Measurements from ENCODE around the gene KATNA1.

The KATNA1 gene

DNA sequence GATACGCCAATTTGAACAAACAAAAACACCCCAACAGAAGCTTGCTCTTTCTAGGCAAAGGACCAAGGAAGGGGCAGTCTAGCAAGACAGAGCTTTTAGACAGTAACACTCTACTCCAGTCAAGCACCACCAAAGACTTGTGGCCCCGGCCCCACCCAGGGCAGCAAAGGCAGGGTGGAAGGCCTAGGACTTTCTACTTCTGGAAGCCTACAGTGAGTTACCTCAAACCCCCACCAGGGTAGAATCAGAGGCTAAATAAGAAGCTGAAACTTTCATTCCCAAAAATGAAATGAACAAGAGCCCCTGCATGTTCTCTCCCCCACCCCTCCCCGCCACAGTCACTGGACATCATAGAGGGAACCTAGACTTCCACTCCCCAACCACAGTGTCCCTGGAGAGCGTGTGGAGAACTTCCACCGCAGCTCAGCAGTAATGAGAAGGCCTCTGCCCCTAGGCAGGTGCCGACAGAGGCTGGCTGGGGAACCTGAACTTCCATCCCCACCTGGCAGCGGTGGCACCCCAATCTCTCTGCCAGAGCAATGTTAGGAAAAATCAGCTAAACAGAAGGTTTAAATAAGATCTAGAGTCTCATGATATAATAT, 40.0 kb downstream of the KATNA1 start:
- no peak for DNase-seq (ENCODE audit: low read depth)

DNA sequence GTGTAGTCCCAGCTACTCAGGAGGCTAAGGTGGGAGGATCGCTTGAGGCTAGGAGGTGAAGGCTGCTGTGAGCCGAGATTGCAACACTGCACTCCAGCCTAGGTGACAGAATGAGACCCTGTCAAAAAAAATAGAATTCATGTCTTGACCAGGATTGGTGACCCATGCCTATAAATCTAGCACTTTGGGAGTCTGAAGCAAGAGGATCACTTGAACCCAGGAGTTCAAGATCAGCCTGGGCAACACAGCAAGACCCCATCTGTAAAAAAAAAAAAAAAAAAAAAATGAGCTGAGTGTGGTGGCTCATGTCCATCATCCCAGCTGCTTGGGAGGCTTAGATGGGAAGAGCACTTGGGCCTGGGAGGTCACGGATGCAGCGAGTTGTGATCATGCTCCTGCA, 48.0 kb downstream of the KATNA1 start:
- no peak for DNase-seq (ENCODE audit: low read depth)

DNA sequence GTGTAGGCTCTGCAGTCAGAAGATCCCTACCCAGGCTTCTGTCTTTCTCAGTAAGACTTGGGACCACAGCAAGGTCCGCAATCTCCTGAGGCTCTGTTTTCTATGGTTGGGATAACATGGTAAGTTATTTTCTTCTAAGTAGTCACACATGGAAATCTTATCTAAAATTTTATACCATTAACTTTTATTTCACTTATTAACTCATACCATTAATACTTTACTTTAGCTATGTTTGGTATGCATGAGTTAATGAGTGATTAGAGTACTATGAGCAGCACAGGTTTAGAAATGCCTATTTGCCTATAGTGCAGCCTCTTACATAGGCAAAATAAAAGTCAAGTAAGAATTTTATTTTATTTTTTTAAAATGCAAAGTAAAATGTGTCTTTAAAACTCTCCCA, 55.1 kb downstream of the KATNA1 start:
- no peak for DNase-seq (ENCODE audit: low read depth)

DNA sequence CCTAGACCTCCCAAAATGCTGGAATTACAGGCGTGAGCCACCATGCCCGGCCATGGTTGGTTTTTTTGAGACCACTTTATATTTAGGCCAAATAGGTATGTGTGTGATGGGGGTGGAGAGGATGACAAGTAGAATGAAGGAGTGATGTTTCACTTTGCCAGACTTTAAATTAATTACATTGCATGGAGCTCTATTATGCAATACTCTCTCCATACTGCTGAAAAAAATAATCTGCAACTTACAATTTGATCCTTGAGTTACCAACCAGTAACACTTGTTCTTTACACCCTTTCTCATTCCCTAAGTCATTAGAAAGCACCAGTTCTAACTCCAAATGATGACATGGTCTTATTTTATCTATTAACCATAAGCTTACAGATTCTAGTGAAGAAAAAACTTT, 55.5 kb downstream of the KATNA1 start:
- DNase-seq (ENCODE audit: low read depth): no peak

DNA sequence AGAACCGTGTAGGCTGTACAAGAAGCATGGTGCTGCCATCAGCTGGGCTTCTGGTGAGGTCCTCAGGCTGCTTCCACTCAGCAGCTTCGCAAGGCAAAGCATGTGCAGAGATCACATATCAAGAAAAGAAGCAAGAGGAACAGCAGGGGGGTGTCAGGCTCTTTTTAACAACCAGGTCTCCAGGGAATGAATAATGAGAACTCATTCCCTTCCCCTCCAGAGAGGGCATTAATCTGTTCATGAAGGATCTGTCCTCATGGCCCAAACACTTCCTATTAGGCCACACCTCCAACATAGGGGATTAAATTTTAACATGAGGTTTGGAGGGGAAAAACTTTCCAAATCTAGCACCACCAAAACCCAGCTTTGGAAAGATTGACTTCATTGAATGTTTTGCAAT, 62.4 kb downstream of the KATNA1 start:
- no peak for DNase-seq (ENCODE audit: low read depth)

DNA sequence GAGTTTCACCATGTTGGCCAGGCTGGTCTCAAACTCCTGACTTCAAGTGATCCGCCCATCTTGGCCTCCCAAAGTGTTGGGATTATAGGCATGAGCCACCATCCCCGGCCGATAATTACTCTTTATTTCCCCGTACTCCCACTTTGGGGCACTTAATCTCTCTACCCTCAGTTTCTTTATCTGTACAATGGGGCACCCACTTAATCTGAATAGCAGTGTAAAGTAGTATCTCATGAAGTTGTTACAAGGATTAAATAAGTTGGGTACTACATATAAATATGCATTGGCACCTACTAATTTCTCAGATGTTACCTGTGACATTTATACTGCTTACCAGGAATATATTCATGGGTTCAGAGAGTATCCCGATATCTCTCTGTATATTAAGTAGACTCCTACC, 67.2 kb downstream of the KATNA1 start:
- DNase-seq (ENCODE audit: low read depth): no peak

DNA sequence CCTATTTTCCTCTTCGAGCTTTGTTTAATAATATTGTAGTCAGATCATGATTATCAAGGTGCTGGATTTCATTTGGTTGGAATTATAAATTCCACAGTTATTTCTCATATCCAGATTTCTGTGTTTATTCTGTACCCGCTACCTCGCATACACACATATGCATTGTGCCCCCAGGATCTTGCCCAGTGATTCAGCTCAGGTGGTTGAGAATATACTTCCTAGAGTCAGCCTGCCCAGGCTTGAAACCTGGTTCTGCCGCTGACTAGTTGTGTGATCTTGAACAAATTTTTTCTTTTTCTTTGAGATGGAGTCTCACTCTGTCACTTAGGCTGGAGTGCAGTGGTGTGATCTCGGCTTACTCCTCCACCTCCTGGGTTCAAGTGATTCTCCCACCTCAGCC, 67.6 kb downstream of the KATNA1 start:
- DNase-seq (ENCODE audit: low read depth): no peak

DNA sequence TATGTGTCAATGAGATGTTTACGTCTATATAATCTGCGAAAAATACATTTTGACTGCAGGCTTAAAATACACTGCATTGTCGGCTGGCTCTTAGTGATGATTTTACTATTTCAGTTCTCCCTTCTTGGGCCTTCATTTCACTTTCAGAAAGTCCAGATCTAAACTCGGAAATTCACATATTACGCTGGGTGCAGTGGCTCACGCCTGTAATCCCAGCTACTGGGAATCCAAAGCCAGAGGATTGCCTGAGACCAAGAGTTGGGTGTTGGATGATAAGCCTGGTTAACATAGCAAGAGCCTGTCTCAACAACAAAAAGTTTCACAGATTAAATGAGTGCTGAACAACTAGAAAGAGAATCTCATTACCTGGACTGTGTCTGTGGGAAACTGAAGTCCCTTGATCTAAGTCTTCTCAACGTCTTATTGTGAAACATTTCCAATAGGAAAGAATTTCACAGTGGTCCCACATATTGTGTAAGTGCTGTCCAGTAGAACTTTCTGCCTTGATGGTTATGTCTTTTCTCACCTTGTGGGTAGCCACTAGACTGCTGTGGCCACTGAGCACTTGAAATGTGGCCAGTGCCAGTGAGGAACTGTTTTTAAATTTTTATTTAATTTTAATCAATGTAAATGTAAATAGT, 80.4 kb downstream of the KATNA1 start:
- no peak for DNase-seq (ENCODE audit: low read depth)

DNA sequence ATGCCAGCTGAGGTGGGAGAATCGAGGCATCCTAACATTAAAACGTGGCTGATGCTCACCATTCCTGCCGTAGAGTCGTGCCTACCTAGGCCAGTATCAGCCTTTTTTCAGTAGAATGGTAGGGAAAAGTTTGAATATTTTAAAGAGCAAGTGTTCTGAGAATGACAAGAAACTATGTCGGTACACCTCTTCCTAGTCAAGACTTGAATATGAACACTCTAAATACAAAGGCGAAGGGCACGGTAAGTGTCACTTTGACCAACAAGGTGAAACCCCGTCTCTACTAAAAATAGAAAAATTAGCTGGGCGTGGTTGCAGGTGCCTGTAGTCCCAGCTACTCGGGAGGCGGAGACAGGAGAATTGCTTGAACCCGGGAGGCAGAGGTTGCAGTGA, 81.3 kb downstream of the KATNA1 start:
- DNase-seq (ENCODE audit: low read depth): no peak

DNA sequence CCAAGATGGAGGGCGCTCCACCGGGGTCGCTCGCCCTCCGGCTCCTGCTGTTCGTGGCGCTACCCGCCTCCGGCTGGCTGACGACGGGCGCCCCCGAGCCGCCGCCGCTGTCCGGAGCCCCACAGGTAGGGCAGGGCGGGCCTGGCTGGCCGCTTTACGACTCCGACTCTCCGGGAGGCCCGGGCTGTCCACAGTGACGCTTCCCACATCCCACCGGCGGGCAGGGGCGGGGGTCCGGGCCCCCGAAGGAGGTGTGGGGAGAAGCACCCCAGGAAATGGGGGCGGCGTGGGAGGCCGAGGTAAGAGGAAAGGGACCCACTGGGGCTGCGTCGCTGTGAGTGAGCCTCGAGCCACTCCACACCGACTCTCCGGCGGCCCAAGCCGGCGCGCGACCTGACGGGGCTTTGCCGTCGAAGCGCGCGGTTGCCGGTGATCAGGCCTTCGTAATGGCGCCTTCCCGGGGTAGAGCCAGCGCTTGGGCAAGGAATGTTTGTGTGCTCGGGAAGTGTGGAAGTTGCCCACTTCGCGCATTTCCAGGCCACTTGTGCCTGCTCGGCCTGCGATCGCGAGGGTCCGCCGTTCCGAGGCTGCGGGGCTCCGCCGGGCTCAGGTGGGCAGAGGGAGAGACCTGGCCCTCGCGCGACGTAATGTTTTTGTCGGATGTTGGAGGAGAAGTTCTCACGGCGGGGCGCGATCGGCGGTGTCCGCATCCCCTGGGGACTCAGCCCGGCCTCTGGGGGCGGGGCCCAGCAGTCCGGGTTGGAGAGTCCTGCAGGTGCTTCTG, 81.9 kb downstream of the KATNA1 start:
- no peak for DNase-seq (ENCODE audit: low read depth)

DNA sequence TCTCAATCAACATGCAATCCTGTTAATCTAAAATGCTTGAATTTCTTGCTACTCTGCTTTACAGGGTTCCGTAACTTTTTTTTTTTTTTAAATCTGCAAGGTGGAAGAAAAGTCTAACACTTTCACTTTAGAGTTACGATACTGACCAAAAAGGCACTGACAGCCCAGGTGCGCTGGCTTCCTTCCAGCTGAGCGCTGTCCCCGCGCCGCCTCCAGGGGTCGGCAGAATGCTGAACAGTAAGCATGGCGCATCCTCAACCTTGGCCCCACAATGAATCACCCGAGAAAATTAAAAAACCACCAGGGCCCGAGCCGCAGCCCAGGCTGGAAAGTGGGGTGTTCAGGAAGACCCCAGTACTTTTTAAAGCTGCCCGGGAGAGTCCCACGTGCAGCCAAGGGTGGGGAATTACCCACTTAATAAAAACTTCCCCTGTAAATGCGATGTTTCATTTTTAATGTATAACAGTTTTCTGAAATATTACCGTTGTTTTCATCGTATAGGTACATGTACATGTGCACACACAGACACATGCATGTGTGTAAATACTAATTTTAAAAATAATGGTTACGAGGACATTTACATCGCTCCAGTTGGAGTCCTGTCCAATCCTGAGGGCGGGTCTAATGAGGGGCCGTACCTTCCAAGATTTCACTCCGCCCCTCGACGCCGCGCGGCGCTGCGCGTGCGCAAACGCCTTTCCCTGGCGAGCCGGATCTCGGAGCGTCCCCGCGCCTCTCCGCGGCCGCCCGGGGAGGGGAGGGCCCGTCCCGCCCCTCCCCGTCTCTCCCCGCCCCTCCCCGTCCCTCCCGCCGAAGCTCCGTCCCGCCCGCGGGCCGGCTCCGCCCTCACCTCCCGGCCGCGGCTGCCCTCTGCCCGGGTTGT, 82.7 kb downstream of the KATNA1 start, which contains the start of gene GINM1:
Gene GINM1, plus strand, starts transcription at position 849 of the 883 bp plus-strand sequence. CDS start 40 bp downstream, outside the sequence.
- DNase-seq (ENCODE audit: low read depth): peak; percentile 86

DNA sequence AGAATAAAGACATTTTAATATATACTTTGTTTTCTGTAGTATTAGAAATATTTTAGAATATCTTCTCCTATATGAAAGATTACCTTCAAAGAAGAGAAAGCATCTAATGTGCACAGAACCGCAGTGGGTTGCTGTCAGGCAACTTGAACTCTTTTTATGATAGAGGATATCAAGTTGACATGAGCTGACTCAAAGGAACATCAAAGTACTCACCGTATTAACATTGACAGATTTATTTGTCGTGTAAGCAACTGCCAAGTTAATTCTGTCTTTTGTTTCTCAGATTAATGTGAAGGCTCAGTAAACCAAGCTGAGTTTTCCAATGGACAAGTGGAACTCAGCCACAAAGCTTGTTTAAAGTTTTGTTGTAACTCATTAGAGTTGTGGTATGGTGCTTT, 84.6 kb downstream of the KATNA1 start:
- no peak for DNase-seq (ENCODE audit: low read depth)

DNA sequence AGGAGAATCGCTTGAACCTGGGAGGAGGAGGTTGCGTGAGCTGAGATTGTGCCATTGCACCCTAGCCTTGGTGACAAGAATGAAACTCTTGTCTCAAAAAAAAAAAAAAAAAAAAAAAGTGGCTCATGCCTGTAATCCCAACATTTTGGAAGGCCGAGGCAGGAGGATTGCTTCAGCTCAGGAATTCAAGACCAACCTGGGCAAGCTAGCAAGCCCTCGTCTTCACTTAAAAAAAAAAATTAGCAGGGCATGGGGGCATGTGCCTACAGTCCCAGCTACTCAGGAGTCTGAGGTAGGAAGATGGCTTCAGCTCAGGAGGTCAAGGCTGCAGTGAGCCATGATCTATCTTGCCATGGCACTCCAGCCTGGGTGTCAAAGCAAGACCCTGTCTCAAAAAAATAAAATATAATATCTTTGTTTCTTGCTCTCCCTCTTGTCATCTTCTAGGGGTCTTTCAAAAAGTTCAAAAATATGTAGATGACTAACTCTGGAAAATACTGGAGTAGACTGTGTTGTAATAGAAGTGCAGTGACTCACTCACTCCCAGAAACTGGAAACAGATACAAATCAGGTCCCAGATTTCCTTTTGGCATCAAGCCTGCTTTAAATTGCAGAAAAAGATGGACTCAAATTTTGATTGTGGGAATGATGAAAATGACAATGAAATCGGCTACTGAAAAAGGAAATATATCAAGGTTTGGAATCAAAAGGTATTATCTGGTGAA, 85.1 kb downstream of the KATNA1 start:
- peak; percentile 79 for DNase-seq (ENCODE audit: low read depth)

DNA sequence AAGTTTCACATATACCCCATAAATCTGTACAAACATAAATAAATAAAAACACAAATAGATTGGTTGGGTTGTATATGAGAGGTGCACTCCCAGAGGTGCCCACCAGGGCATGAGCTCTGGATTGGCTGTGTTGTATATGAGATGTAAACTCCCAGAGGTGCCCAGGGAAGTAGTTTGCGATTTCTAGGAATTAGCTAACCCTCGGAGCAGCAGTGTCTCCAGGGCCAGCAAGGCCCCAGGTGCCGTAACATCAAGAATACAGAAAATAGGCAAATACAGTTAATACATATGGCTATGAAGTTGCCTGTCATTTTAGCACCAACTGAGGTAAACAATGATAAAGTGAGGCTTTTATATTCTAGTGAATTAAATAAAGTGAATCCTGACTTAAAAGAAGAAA, 87.8 kb downstream of the KATNA1 start:
- no peak for DNase-seq (ENCODE audit: low read depth)

DNA sequence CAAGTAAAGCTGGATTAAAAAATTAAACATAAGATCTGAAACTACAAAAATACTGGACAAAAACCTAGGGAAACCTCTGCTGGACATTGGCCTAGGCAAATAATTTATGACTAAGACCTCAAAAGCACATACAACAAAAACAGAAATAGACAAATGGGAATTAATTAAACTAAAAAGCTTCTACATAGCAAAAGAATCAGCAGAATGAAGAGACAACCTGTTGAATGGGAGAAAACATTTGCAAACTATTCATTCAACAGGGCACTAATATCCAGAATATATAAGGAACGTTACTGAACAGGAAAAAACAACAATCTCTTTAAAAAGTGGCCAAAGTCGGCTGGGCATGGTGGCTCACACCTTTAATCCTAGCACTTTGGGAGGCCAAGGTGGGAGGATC, 89.1 kb downstream of the KATNA1 start:
- no peak for DNase-seq (ENCODE audit: low read depth)

DNA sequence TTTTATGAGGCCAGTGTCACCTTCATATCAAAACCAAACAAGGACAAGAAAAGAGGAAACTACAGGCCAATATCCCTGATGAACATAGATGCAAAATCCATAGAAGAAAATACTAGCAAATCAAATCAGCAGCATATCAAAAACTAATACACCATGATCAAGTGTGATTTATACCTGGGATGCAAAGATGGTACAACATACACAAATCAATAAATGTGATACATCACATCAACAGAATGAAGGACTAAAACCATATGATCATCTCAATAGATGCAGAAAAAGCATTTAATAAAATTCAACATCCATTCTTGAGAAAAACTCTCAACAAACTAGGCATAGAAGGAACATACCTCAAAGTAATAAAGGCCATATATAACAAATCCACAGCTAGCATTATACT, 90.5 kb downstream of the KATNA1 start:
- DNase-seq (ENCODE audit: low read depth): no peak

DNA sequence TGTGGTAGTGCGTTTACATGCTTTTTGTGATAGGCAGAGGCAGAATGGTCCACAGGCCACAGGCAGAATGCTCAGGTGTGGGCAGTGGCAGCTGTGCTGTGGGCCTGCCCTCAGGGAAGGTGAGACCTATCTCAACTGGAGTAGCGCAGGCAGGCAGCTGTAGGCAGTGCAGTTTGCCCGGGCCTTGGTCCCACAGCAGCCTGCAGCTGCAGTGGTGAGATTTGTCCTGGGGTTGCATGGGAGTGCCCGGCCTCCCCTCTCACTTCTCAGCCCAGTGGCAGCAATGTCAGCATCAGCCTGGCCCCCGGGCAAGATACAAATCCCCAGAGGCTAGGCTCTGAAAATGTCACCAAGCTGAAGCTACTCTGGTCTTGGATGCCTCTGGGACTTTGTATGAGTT, 96.6 kb downstream of the KATNA1 start:
- no peak for DNase-seq (ENCODE audit: low read depth)

DNA sequence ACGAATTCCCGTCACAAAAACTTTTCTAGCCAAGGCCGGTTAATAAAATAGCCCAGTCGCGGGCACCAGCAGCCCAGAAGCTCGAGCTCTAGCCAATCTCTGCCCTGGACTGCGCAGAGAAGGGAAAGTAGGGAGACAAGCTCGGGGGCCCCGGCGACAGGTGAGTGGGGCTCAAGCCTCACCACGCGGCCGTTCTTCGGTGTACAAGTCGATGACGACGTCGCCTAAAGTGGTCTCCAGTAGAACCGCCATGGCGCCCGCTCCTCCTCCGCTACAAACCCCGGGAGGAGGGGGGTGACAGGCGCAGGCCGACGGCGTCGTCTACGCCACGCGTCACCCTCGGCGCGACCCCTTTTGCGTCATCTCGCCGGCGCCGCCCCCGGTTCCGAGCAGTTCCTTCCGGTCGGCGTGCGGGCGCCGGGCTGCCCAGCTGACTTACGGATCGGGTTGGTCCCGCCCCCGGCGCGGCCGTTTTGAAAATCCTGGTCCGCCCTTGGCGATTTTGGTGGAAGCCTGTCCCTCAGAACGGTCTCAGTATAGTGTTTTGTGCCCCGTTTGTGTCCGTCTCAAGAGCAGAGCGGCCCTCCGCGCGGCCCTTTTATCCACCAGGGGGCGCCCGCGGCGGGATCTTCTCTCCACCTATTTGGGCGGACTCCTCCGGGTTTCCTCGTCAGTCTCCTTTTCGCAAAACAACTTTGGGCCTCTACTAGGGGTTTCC, 102.6 kb downstream of the KATNA1 start, which contains the start of gene PPIL4:
Gene PPIL4, minus strand, starts transcription at position 290 of the 718 bp plus-strand sequence. Its CDS starts 38 bp downstream, at position 252.
- peak; percentile 68 for DNase-seq (ENCODE audit: low read depth)

DNA sequence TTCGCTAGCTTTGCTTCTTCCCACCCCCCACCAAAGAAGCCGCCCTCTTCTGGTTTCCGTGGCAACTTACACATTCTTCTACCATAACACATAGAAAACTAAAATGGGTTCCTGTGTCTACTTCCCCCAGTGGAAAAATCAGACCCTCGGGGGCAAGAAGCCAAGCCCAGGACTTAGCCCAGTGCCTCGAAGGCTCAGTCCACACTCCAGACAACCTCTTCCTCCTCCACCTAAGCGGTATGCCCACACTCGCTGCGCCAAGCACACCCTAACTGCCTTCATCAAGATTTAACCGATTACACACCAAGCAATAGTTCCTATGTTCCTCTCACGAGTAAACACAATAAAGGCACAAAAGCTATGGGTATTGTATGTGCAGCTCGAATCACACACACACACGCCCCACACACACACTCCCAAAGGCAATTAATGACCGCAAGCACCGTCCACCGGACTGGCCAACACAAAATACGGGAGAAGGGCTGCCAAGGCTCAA, 103.2 kb downstream of the KATNA1 start:
- DNase-seq (ENCODE audit: low read depth): peak; percentile 43
